ENCODE data around the gene NTHL1. TPM values are rescaled to one million over a fixed set of nuclear protein-coding genes. Genes with fewer than 3 reads are reported as not detected.

NTHL1 gene
- total and polyA plus RNA-seq, 2 of the 4 experiments (the other 2 are of a cell fraction), result 22.8 to 28.0 TPM

DNA sequence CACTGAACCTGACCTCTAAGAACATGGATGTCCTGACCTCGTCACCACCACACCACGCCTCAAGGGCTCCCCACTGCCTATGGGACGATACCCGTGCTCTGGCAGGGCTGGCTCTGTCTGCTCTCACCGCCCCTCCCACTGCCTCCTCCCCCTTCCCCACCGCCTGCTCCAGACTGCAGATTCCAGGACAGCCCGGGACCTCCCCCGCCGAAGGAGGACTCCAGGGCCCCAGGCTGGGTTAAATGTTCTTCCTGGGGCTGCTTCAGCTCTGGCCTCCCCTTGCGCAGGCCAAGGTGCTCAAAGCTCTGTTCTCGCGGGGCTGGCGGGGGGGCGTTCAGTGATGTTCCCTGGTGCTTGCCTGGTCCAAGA is 24.9 kb downstream of the NTHL1 start:
- peaks cover 9% of the 10 kb centered on the region for H3K4me1 ChIP-seq (ENCODE audit: control insufficient read depth, insufficient read depth, low read length)
- WGBS, 2 experiments (ENCODE audit: extremely low coverage in 2 of 2, insufficient read length in 1 of 2), result 8% methylated on average over 10 of the region's 14 CpGs; no CpG with 5 or more reads in 1 of the 2 experiments
- no TSS peak for BruUV-seq (replicated peaks)
- ChIA-PET CTCF (interaction anchor here (0.6 to 1.4 kb wide), 6 partner anchors 14 to 182 kb away, joined by 3 to 10 read pairs (median 3); partner anchors contain the start of gene NTHL1), POLR2A (ENCODE audit: unreplicated experiment) (interaction anchor here (0.6 kb wide), 1 partner anchor 17 kb away, joined by 4 read pairs; no protein-coding TSS in a partner anchor)
- peak overlapping the region; percentile 61; the same call in 1 of the 2 replicates for H3K14ac ChIP-seq (replicated peaks; ENCODE audit: low read depth, low read length)
- H3K4ac ChIP-seq (ENCODE audit: low read depth, low read length), result peak overlapping the region; percentile 67
- in situ Hi-C loops (cut with MboI; ENCODE audit: low sequenced_read_pairs), result loop anchor here (5.0 kb wide), 1 partner anchor 120 kb away; no protein-coding TSS in a partner anchor
- H2AK9ac ChIP-seq (replicated peaks; ENCODE audit: low read depth, low read length, poor library complexity), result peak overlapping the region; percentile 82
- ATAC-seq (ENCODE audit: low read depth), result peak; percentile 44
- no peaks in the 10 kb centered on the region for H3K36me3 ChIP-seq (ENCODE audit: control insufficient read depth, insufficient read depth, low read length)
- H4K91ac ChIP-seq (ENCODE audit: insufficient read depth, low read depth, low read length), result peak overlapping the region; percentile 19; the same call in 1 of the 2 replicates
- H2BK5ac ChIP-seq (ENCODE audit: low read depth, low read length, poor library complexity, severe bottlenecking), result peak overlapping the region; percentile 17
- H3K9me3 ChIP-seq (ENCODE audit: control insufficient read depth, insufficient read depth, low read length), result no peaks in the 10 kb centered on the region
- peak overlapping the region in 1 of 2 experiments; percentile 73; a peak in 3 of 4 replicates for H4K8ac ChIP-seq (ENCODE audit: low read depth in 2 of 2, low read length in 2 of 2)
- intact Hi-C loops (cut with micrococcal nuclease), result loop anchor here (1.0 kb wide), 4 partner anchors 17 to 118 kb away; partner anchors contain the start of genes NTHL1 and TSC2
- no peak overlapping the region; the same call in 1 of the 2 replicates for H3K18ac ChIP-seq (ENCODE audit: low read depth, low read length)
- H4K5ac ChIP-seq (ENCODE audit: low read depth, low read length), result peak overlapping the region; percentile 62
- peak; percentile 26 for DNase-seq
- peak overlapping the region; percentile 13; the same call in 1 of the 2 replicates for H3K4me3 ChIP-seq (ENCODE audit: insufficient read depth, low read depth, low read length)
- H3K9me1 ChIP-seq (ENCODE audit: insufficient read depth, low read length), result peaks cover 3% of the 10 kb centered on the region
- H4K20me1 ChIP-seq (ENCODE audit: insufficient read depth, low read length), result peaks cover 4% of the 10 kb centered on the region
- no peak overlapping the region for H2BK20ac ChIP-seq (ENCODE audit: low read depth, low read length)
- H2AFZ ChIP-seq (replicated peaks; ENCODE audit: low read length, poor library complexity), result peak overlapping the region; percentile 96
- peaks cover 6 to 12% of the 10 kb centered on the region in 2 experiments; a peak in 3 of 4 replicates for H3K79me1 ChIP-seq (ENCODE audit: low read depth in 1 of 2, low read length in 2 of 2)
- H2AK5ac ChIP-seq (ENCODE audit: low read depth, low read length), result peak overlapping the region; percentile 54
- H3K9ac ChIP-seq (ENCODE audit: low read depth, low read length), result 0 out of 2 replicates have a peak overlapping the region, but pooled peaks have one; percentile 45
- peak overlapping the region; percentile 31 for H3K27ac ChIP-seq (ENCODE audit: insufficient read depth, low read length)
- no peak overlapping the region for H3K23ac ChIP-seq (ENCODE audit: low read depth, low read length)
- H3K4me2 ChIP-seq (ENCODE audit: low read depth, low read length), result peak overlapping the region; percentile 77
- no peak overlapping the region for H3K56ac ChIP-seq (ENCODE audit: extremely low read depth, insufficient read depth, low read length)
- H2BK120ac ChIP-seq (ENCODE audit: low read depth, low read length), result peak overlapping the region; percentile 50
- no peak overlapping the region; the same call in 2 of the 3 replicates for H2BK15ac ChIP-seq (ENCODE audit: low read depth, low read length)
- TF ChIP-seq CEBPB (IDR thresholded peaks at IDR 0.05; ENCODE audit: low read depth, low read length) (no peak), MXI1 (IDR thresholded peaks at IDR 0.05; ENCODE audit: borderline replicate concordance, low read depth, low read length) (no peak), RFX5 (IDR thresholded peaks at IDR 0.05; ENCODE audit: low read depth, low read length) (no peak), RCOR1 (IDR thresholded peaks at IDR 0.05; ENCODE audit: insufficient replicate concordance, low read length) (no peak), MAFK (IDR thresholded peaks at IDR 0.05; ENCODE audit: low read depth, low read length) (no peak), CHD1 (IDR thresholded peaks at IDR 0.05; ENCODE audit: low read depth, low read length) (no peak), SMC3 (IDR thresholded peaks at IDR 0.05; ENCODE audit: low read depth, low read length) (no peak), MAZ (IDR thresholded peaks at IDR 0.05; ENCODE audit: borderline replicate concordance, low read depth, low read length) (no peak), RAD21 (IDR thresholded peaks at IDR 0.05; ENCODE audit: low read length) (no peak), FOS (IDR thresholded peaks at IDR 0.05; ENCODE audit: low read depth, low read length) (no peak), BHLHE40 (IDR thresholded peaks at IDR 0.05; ENCODE audit: low read depth, low read length) (no peak), NFE2L2 (IDR thresholded peaks at IDR 0.05; ENCODE audit: low read depth, low read length) (no peak), POLR2A (IDR thresholded peaks at IDR 0.05; ENCODE audit: low read depth, low read length) (no peak)
- TF ChIP-seq, protein P1, sequence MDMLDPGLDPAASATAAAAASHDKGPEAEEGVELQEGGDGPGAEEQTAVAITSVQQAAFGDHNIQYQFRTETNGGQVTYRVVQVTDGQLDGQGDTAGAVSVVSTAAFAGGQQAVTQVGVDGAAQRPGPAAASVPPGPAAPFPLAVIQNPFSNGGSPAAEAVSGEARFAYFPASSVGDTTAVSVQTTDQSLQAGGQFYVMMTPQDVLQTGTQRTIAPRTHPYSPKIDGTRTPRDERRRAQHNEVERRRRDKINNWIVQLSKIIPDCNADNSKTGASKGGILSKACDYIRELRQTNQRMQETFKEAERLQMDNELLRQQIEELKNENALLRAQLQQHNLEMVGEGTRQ (IDR thresholded peaks at IDR 0.05; ENCODE audit: low read depth, low read length), result no peak
- TF ChIP-seq, protein P2, sequence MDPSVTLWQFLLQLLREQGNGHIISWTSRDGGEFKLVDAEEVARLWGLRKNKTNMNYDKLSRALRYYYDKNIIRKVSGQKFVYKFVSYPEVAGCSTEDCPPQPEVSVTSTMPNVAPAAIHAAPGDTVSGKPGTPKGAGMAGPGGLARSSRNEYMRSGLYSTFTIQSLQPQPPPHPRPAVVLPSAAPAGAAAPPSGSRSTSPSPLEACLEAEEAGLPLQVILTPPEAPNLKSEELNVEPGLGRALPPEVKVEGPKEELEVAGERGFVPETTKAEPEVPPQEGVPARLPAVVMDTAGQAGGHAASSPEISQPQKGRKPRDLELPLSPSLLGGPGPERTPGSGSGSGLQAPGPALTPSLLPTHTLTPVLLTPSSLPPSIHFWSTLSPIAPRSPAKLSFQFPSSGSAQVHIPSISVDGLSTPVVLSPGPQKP (IDR thresholded peaks at IDR 0.05; ENCODE audit: borderline replicate concordance, low read depth, low read length), result no peak
- peaks cover 18% of the 10 kb centered on the region; the same call in 1 of the 2 replicates for H3K27me3 ChIP-seq (ENCODE audit: control insufficient read depth, insufficient read depth, low read length)
- dilution Hi-C loops (cut with HindIII; ENCODE audit: low sequenced_read_pairs, unreplicated experiment), result no loop called here
